ENCODE measurements around the gene TMEM158. TPM values are rescaled to one million over a fixed set of nuclear protein-coding genes. Genes with fewer than 3 reads are reported as not detected.

Gene TMEM158
- total and polyA plus RNA-seq, 2 of the 8 experiments (the other 6 are each of a cell fraction or from before 2014, with no cell fraction given): 6.8 to 30.3 TPM

DNA sequence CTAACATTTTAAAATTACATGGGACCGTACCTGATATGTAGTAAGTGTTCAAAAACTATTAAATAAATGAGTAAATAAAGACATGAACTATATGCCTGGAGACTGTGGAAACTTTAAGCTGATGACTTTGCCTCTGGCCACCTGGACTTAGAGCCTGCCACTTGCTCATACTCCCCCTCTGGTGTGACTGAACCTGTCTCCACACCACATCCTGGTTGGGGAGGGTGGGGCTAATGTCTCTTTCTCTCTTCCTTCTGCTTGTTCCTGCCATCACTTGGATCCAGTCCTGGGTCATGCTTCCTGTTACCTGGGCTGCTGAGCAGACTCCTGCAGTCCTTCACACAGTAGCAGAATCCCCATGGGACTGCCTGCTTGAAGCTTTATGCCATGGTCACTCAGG lies 8.2 kb upstream of the TMEM158 start:
- Histone ChIP-seq H3K9ac (replicated peaks in 1 of 4; ENCODE audit: extremely low read depth in 1 of 4, low read depth in 3 of 4, low read length in 3 of 4) (no peak overlapping the region), H2AK5ac (ENCODE audit: low read depth, low read length) (no peak overlapping the region), H2BK20ac (ENCODE audit: low read length) (no peak overlapping the region), H4K5ac (ENCODE audit: insufficient read length, low read depth, low read length) (no peak overlapping the region), H3K4me1 (replicated peaks in 1 of 4; ENCODE audit: control insufficient read depth in 3 of 4, insufficient read depth in 4 of 4, low read length in 3 of 4) (peaks cover 0 to 9% (median 1%) of the 10 kb centered on the region in 4 experiments; a peak in 3 of 7 replicates), H3K27ac (ENCODE audit: low read depth, low read length) (no peak overlapping the region), H3K56ac (replicated peaks; ENCODE audit: insufficient read length, low read depth, low read length) (no peak overlapping the region), H2BK15ac (ENCODE audit: low read length) (no peak overlapping the region), H3K79me1 (ENCODE audit: low read depth, low read length) (no peaks in the 10 kb centered on the region), H3K4ac (replicated peaks; ENCODE audit: insufficient read length, low read depth, low read length) (no peak overlapping the region), H3K36me3 (ENCODE audit: control insufficient read depth in 2 of 4, insufficient read depth in 4 of 4, low read length in 3 of 4) (no peaks in the 10 kb centered on the region), H3K79me2 (ENCODE audit: control insufficient read depth in 1 of 2, insufficient read depth in 2 of 2, low read length in 2 of 2) (no peaks in the 10 kb centered on the region), H4K8ac (ENCODE audit: extremely low read depth, insufficient read depth, low read length) (no peak overlapping the region; the same call in 1 of the 2 replicates), H3K4me2 (ENCODE audit: insufficient read depth in 1 of 2, low read depth in 2 of 2, low read length in 2 of 2) (no peak overlapping the region), H3K4me3 (ENCODE audit: extremely low read depth in 1 of 4, insufficient read depth in 2 of 4, low read depth in 3 of 4, low read length in 4 of 4) (no peak overlapping the region), H3K18ac (ENCODE audit: extremely low read depth, low read length) (no peak overlapping the region), H2BK120ac (replicated peaks; ENCODE audit: low read depth, low read length) (no peak overlapping the region), H2BK5ac (ENCODE audit: low read depth, low read length) (no peak overlapping the region), H3K9me3 (ENCODE audit: insufficient read depth in 2 of 2, low read depth in 1 of 2, low read length in 1 of 2) (no peaks in the 10 kb centered on the region; a peak in 1 of 4 replicates), H4K91ac (replicated peaks; ENCODE audit: insufficient read length, low read length) (no peak overlapping the region), H3K14ac (ENCODE audit: insufficient read length) (no peak overlapping the region), H2BK12ac (ENCODE audit: low read depth, low read length) (no peak overlapping the region), H3K23me2 (ENCODE audit: low read depth, low read length) (no peaks in the 10 kb centered on the region), H3K23ac (ENCODE audit: insufficient read length) (no peak overlapping the region), H3K27me3 (replicated peaks in 1 of 4; ENCODE audit: control insufficient read depth in 3 of 4, extremely low read depth in 1 of 4, insufficient read depth in 3 of 4, low read length in 3 of 4) (no peaks in the 10 kb centered on the region), H4K20me1 (replicated peaks in 1 of 2; ENCODE audit: control insufficient read depth in 1 of 2, insufficient read depth in 2 of 2, low read length in 2 of 2) (no peaks in the 10 kb centered on the region), H2AFZ (ENCODE audit: low read length) (no peak overlapping the region)
- 89% methylated on average over 1 of the region's 1 CpG; no CpG with 5 or more reads in 1 of the 2 experiments for WGBS, 2 experiments (ENCODE audit: extremely low coverage in 1 of 2, insufficient coverage in 1 of 2, insufficient read length in 1 of 2, insufficient replicate concordance in 2 of 2, low coverage in 1 of 2, low lambda C conversion rate in 2 of 2, missing lambda C conversion rate in 1 of 2)
- FAIRE-seq (no peak), DNase-seq (ENCODE audit: low read depth in 1 of 2, low spot score in 2 of 2) (no peak)
- POLR2A ChIA-PET (ENCODE audit: partially characterized antibody): no interaction called here
- CTCF ChIA-PET (ENCODE audit: partially characterized antibody): interaction anchor here (1.1 to 1.6 kb wide), 4 partner anchors 9 to 279 kb away, joined by 3 to 4 read pairs (median 4); no protein-coding TSS in a partner anchor
- no peak for TF ChIP-seq POLR2AphosphoS5 (IDR thresholded peaks at IDR 0.05; ENCODE audit: low read depth, low read length)
- no peak for TF ChIP-seq HDAC2 (IDR thresholded peaks at IDR 0.05; ENCODE audit: borderline replicate concordance in 1 of 2, low read depth in 2 of 2, low read length in 2 of 2)
- no peak for TF ChIP-seq NRF1 (IDR thresholded peaks at IDR 0.05; ENCODE audit: low read depth, low read length)
- no peak for TF ChIP-seq JUN (IDR thresholded peaks at IDR 0.05; ENCODE audit: low read depth, low read length)
- TF ChIP-seq TEAD4 (IDR thresholded peaks at IDR 0.05; ENCODE audit: low read depth, low read length): no peak
- TF ChIP-seq TBP (IDR thresholded peaks at IDR 0.05; ENCODE audit: low read depth, low read length): no peak
- TF ChIP-seq ASH2L (IDR thresholded peaks at IDR 0.05; ENCODE audit: low read length): no peak
- no peak for TF ChIP-seq KDM1A (IDR thresholded peaks at IDR 0.05; ENCODE audit: borderline replicate concordance, low read length)
- TF ChIP-seq BCL11A (IDR thresholded peaks at IDR 0.05; ENCODE audit: low read depth in 2 of 2, low read length in 2 of 2): no peak
- TF ChIP-seq RBBP5 (IDR thresholded peaks at IDR 0.05; ENCODE audit: borderline replicate concordance, low read depth, low read length): no peak

All from H1 (cell line).